ENCODE measurements around the gene ZBTB16.

ZBTB16 gene

GRCh38 chr11:114130115-114130576 is 70.6 kb downstream of the ZBTB16 start:
- DNase-seq (ENCODE audit: low read depth in 3 of 3, low spot score in 1 of 3): no peak

DNA sequence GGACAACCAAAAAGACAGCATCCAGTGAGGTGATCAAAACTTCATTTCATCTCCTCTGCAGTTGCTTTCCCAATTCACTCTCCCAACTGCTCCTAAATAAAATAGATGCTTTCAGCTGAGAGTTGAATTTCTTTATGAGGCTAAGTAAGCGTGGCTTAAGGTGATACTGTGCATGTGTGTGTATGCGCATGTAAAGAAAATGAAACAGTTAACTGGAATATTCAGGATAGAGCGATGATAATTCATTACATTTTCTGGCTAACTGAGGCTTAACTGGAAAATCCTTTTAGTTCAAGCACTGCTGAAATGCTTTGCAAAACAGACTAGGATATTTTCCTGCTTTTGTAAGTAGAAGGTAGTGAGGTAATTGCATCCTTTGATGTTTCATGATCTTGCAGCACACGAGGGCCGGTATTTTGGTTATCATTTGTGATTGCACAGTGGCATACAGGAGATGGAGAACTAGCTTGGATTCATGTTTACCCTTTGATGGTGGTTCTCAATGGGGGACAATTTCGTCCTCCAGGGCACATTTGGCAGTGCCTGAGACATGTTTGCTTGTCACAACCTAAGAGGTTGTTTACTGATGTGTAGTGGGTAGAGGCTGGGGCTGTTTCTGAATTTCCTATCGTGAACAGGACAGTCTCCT is 71.2 kb downstream of the ZBTB16 start:
- no peak for DNase-seq (ENCODE audit: low read depth in 3 of 3, low spot score in 1 of 3)

DNA sequence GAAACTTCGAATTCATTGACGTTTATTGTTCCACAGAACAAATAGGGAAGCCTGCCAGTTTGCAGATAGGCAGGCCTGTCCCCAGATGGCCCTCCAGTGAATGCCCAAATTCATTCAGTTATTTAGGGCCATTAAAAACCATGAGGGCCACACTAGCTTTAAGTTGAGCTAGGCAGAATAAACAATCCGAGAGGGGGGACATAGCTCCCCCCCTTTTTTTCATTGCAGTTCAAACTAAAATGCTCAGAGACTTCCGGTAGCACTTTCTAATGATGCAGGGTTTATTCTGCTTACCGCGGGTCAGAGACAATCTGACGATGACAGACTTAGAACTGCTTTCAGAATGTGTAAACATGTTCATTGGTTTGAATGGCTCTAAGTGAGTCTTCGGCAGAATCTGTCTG is 72.0 kb downstream of the ZBTB16 start:
- no peak for DNase-seq (ENCODE audit: low read depth in 3 of 3, low spot score in 1 of 3)

GRCh38 chr11:114132417-114132816 is 72.9 kb downstream of the ZBTB16 start:
- DNase-seq (ENCODE audit: low read depth in 3 of 3, low spot score in 1 of 3): no peak

DNA sequence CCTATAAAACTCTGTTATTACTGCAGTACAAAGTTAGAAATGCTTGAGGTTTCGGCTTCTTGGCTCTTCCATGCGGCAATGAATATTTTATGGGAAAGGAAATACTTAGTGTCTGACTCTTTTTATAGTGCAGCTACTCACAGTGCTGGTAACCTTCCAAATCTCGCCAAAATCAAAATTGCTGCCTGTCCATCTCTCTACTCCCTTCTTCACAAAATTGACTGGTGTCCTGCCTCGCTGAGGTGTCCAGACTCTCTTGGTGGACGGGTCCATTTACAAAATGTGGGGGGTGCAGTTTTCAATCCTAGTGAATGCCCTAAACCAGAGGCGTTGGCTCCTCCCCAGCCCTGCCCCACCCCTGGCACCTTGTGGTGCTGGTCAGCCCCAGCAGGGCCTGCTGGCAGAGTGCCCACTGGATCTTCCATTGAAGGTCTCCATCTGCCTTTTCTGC is 73.5 kb downstream of the ZBTB16 start:
- no peak for DNase-seq (ENCODE audit: low read depth in 3 of 3, low spot score in 1 of 3)

- no peak for DNase-seq (ENCODE audit: low read depth in 3 of 3, low spot score in 1 of 3)
Observed at GRCh38 chr11:114133548-114134329, 74.2 kb downstream of the ZBTB16 start.

GRCh38 chr11:114134870-114135269 is 75.4 kb downstream of the ZBTB16 start:
- DNase-seq (ENCODE audit: low read depth in 3 of 3, low spot score in 1 of 3): no peak

DNA sequence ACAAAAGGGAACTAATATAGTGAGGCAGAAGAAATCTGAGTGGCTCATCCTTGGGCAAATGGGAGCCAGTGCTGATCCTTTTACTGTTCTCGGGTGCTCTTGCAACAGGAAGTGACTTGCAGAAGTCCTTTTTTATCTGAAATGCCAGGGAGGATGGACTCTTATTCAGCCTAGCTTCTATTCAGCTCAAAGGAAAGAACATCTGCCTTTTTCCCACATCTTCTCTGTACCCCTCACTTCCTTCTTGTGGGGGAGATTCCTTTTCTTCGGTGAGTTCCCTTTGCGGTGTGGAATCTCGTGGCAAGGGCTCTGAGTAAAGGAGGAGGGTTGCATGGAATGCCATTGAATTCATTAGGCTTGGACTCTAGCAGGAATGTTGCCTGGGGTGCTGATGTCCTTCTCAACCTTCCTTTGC is 76.2 kb downstream of the ZBTB16 start:
- no peak for DNase-seq (ENCODE audit: low read depth in 3 of 3, low spot score in 1 of 3)

DNA sequence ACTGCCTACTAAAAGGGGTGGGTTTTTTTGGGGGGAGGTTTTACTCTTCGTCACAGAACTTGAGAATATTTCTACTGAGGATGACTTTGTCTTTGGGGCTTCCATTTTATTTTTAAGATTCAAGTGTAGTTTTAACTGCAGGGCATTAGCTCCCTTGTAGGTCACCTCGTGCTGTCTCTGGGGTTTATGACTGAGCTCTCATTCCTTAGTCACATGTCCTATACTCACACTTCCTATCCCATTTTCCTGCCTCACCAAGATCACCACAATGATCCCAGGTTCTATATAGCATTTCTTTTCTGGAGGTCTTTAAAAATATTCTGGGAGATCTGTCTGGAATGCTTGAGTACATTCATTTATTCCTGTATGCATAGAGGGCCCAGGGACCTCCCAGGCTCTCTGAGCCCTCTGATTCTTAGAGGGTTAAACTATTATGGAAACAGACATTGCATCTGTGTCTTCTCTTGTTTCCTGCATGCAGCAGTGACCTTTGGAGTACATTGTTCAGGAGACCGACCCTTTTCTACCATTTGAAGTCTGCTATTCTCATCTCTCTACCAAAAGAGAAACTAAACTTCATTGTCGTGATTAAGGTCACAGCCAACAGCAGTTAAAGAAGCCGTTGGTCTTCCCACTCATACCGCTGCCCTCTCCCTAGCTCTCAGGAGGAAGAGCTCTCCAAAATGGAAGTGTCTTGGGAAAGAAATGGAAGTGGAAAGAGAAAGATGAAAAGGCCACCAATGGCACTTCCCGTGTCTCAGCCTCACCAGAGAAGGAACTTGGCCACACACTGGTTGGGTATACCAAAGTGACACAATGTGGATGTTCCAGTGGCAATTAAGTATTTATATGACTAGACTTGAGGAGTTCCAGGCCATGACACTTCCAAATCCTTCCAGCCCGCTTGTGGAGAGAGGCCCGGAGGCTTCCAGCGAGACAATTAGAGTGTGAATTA is 77.5 kb downstream of the ZBTB16 start:
- no peak for DNase-seq (ENCODE audit: low read depth in 3 of 3, low spot score in 1 of 3)

DNA sequence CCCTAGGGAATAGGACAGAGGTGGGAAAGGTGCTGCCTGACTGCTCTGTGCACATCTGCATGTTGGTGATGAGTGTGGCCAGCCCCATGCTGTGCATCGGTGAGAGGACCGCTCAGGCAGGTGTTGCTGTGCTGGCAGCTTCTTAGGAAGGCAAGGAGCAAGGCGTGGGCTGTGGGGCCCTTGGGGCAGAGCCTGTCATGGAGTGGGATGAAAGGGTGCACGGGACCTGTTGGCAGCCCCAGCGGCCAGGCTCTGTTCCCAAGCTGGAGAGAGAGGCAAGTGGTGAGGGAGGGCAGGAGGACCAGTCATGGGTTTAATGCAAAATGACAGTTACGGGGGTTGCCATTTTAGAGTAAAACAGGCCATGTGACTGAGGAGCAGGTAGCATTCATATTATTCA is 78.3 kb downstream of the ZBTB16 start:
- DNase-seq (ENCODE audit: low read depth in 3 of 3, low spot score in 1 of 3): no peak

DNA sequence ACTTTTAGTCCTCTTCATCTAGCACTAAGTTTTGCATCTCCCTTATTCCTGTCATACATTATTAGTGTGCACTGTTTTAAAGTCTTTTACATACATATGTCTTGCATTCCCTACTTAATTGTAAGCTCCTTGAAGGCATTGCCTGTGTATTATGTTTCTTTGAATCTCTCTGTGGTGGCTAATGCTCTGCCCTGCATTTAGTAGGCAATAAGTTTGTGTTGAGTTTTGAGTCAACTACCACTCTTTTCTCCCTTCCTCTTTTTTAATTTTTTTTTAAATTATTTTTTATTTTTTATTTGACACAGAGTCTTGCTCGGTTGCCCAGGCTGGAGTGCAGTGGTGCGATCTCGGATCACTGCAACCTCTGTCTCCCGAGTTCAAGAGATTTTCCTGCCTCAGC is 78.9 kb downstream of the ZBTB16 start:
- DNase-seq (ENCODE audit: low read depth in 3 of 3, low spot score in 1 of 3): no peak

DNA sequence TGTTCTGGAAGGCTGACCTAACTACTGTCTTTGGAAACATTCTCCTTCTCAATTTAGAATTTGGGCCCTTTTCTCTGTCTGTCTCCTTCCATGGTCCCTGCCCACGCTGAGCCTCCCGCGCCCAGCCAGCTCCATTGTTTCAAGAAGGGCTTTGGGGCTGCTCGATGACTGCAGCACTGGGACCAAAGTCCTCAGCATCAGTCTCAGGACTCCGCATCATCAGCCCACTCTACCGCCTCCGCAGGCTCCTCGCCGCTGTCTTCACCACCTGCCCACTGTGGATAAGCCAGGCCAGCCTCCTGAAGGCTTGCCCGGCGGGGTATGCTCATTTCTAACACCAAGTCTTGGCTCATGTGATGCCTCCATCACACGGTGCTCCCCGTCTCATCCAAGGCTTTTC is 81.3 kb downstream of the ZBTB16 start:
- no peak for DNase-seq (ENCODE audit: low read depth in 3 of 3, low spot score in 1 of 3)

GRCh38 chr11:114141863-114142580 is 82.5 kb downstream of the ZBTB16 start:
- no peak for DNase-seq (ENCODE audit: low read depth in 3 of 3, low spot score in 1 of 3)

DNA sequence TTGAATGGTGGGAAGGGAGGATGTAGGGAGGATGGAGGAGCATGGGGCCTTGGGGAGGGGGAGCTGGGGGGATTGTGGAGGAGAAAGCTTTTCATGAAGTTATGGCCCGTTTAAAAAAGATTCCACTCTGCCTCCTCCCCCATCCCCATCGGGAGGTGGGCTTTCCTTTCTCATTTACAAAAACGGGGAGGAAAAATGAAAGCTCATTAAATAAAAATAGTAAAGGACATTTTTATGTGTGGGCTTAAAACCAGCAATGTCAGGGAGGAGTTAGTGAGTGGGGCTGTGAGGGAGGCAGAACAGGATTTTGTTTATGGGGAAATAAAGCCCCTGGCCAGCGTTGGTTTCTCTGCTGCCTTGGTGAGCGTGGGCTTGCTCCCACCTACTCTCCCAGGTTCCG is 83.2 kb downstream of the ZBTB16 start:
- no peak for DNase-seq (ENCODE audit: low read depth in 3 of 3, low spot score in 1 of 3)

DNA sequence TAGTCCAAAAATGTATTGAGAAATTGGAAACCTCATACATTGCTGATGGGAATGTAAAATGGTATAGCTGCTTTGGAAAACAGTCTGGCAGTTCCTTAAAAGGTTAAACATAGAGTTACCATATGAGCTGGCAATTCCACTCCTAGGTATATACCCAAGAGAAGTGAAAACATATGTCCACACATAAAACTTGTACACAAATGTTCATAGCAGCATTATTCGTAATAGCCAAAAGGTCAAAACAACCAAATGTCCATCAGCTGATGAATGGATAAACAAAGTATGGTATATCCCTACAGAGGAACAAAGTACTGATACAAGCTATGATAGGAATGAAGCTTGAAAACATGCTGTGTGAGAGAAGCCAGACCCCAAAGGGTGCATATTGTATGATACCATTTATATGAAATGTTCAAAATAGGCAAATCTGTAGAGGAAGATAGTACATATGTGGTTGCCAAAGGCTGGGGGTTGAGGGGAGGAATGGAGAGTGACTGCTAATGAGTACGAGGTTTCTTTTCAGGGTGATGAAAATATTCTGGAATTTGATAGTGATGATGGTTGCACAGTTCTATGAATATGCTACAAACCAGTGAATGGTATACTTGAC is 85.8 kb downstream of the ZBTB16 start:
- DNase-seq (ENCODE audit: low read depth in 3 of 3, low spot score in 1 of 3): no peak

DNA sequence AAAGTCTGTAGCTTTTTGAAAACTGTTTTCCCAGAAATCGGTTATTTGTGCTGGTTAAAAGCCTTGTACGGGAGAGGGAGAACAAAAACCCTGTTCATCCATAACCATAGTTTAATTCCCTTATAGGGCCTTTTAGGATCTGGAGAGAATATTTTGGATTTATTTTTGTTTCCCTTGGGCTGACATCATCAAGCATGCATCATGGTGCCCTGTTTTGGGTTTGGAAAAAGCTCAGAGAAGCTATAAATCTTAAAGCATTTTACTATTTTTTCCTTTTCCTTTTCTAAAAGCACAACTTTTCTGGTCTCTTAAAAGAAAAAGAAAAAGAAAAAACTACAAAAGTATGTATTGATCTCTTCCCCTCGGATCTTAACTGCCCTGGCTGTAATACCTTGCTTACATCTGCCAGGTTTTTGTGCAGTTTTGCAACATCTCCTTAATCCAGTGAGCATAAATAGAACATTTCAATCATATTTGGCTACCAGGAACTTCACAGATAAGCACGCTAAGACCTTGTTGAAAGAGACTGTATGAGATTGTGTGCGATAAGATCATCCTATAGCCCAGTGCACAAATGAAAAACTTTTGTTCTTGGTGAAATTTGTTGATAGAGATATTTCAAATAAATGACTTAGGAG is 88.0 kb downstream of the ZBTB16 start:
- no peak for DNase-seq (ENCODE audit: low read depth in 3 of 3, low spot score in 1 of 3)

DNA sequence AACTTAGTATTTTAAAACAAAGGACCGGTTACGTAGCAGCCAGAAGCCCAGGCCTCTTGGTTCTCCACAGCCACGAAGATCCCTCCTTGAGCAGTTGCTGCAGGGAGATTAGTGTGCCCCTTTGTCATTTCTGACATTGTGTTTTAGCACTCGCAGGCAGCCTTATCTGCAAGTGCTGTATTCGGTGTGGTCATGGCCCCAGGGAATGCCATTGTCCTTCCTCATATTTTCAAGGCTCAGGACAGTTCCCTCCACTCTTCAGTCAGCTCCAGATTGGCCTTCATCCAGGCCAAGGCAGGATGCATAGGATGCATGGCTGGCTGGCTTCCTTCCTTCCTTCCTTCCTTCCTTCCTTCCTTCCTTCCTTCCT is 88.5 kb downstream of the ZBTB16 start:
- no peak for DNase-seq (ENCODE audit: low read depth in 3 of 3, low spot score in 1 of 3)

DNA sequence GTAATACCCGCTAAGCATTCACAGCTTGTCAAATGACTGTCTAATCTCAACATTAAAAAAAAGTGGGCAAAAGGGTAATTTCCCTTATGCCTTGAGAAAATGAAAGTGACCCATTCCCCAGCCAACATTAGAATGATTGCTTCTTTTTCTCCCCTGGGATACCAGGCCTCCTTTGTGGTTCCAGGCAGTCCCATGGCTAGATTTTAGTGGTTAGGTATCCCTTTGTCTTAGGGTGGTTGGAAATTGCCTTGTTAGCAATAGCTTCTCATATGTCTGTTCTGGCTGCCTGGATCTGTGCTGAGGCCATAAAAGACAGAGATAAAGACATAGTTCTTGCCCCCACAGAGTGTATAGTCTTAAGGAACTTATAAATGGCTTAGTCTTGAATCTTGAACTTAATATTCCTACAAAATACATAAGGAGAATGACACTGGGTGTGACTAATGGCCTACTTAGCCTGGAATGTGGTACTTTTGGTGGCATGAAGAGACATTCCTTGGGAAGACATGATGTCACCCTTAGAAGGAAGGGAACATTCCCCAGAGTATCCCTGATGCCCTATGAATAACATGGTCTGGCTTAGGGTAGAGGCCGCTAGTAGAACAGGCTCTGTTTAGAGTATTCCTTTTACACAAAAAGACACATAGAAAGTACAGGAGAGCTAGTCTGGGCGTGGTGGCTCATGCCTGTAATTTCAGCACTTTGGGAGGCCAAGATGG is 90.3 kb downstream of the ZBTB16 start:
- no peak for DNase-seq (ENCODE audit: low read depth in 3 of 3, low spot score in 1 of 3)

DNA sequence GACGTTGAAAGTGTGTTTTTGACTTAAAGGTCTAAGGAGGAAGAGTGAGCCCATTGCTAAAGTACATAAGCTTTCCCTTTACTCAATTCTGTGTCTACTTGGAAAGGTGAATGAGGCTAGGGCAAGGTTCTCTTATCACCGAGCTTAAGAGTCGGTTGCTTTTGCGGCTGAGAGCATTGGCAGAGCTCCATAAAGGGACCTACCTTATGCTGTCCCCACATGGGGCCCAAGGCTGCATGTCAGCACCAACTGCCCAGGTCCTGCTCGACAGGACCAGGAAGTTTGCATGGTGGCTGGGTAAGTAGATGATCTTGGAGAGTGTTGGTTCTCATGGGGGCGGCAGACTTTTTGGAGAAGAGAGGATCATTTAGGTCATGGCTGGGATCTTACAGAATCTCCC is 91.2 kb downstream of the ZBTB16 start:
- DNase-seq (ENCODE audit: low read depth in 3 of 3, low spot score in 1 of 3): no peak

All from stimulated activated CD4-positive, alpha-beta T cell treated with anti-CD3 and anti-CD28 coated beads, TNF-alpha, amount 100 ng/mL, for 1 hour (primary cell).